ENCODE measurements around the gene DNAJC13. TPM values are rescaled to one million over a fixed set of nuclear protein-coding genes. Genes with fewer than 3 reads are reported as not detected.

The DNAJC13 gene
- total and polyA plus RNA-seq, 9 donors, result 10.3 to 39.9 (median 30.1) TPM

DNA sequence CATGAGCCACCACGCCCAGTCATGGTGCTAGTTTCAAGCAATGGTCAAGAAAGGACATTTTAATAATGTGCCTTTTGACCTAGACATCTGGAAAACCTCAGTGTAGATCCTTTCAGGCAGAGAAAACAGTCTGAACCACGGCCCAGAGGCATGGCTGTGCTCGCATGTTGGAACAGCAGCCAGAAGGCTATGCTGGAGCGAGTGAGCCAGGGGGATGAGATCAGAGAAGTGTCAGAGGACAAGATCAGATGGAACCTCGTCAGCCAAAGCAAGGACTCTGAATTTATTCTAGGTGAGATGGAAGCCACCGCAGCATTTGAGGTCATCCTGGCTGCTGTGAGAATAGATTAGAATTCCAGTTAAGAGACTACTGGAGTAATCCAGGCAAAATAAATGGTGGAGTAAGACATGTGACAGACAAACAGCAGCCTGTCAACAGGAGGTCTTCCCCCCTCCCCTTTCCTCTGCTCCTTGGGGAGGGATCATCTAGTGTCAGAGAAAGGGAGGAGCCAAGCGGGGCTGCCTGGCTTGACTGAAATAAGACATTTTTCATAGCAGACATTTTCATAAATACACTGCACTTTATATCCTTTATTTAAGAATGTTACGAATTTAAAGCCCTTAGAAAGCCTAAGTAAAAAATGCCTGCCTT is 139.3 kb downstream of the DNAJC13 start:
- intact Hi-C loops (cut with DNase I), result no loop called here
- peaks cover 6% of the 10 kb centered on the region for H3K4me1 ChIP-seq (ENCODE audit: insufficient read depth)

DNA sequence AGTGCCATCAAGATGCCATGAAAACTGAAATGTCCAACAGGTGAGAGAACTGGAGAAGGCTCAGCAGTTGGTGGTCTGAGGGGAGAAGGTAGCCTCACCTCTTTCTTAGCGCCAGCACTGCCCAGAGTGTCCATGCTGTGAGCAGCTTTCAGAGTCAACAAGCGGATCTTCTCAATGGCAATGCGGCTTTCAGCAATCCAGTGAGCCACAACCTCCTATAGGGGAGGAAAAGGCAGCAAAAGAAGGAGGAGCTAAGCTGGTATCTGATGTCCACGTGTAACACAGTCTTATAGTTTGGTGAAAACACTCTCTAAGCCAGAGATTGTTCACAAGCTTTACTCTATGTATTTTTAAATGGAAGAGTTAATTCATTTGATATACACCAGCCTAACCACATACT is 143.7 kb downstream of the DNAJC13 start:
- TF ChIP-seq POLR2A (IDR thresholded peaks at IDR 0.05), result no peak
- no peak for DNase-seq
- intact Hi-C loops (cut with DNase I), result no loop called here
- no peak overlapping the region for H3K4me3 ChIP-seq
- no peaks in the 10 kb centered on the region for H3K9me3 ChIP-seq
- no peaks in the 10 kb centered on the region for H3K27me3 ChIP-seq
- H3K36me3 ChIP-seq, result no peaks in the 10 kb centered on the region
- no peak overlapping the region for H3K27ac ChIP-seq
- 82 to 85% (median 84%) methylated on average over 4 of the region's 4 CpGs for WGBS, 3 donors
- no peaks in the 10 kb centered on the region for H3K4me1 ChIP-seq (ENCODE audit: insufficient read depth)

More for the DNA sequence above, 139.3 kb downstream of the DNAJC13 start:
- H3K27me3 ChIP-seq, result no peaks in the 10 kb centered on the region
- 59 to 83% (median 82%) methylated on average over 8 of the region's 8 CpGs for WGBS, 3 donors
- H3K36me3 ChIP-seq, result no peaks in the 10 kb centered on the region
- DNase-seq, result no peak
- no peak overlapping the region for H3K4me3 ChIP-seq
- no peaks in the 10 kb centered on the region for H3K9me3 ChIP-seq
- H3K27ac ChIP-seq, result no peak overlapping the region
- TF ChIP-seq EP300 (IDR thresholded peaks at IDR 0.05) (no peak), POLR2A (IDR thresholded peaks at IDR 0.05) (no peak)
- TF ChIP-seq, protein P1, sequence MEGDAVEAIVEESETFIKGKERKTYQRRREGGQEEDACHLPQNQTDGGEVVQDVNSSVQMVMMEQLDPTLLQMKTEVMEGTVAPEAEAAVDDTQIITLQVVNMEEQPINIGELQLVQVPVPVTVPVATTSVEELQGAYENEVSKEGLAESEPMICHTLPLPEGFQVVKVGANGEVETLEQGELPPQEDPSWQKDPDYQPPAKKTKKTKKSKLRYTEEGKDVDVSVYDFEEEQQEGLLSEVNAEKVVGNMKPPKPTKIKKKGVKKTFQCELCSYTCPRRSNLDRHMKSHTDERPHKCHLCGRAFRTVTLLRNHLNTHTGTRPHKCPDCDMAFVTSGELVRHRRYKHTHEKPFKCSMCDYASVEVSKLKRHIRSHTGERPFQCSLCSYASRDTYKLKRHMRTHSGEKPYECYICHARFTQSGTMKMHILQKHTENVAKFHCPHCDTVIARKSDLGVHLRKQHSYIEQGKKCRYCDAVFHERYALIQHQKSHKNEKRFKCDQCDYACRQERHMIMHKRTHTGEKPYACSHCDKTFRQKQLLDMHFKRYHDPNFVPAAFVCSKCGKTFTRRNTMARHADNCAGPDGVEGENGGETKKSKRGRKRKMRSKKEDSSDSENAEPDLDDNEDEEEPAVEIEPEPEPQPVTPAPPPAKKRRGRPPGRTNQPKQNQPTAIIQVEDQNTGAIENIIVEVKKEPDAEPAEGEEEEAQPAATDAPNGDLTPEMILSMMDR (IDR thresholded peaks at IDR 0.05), result no peak

DNA sequence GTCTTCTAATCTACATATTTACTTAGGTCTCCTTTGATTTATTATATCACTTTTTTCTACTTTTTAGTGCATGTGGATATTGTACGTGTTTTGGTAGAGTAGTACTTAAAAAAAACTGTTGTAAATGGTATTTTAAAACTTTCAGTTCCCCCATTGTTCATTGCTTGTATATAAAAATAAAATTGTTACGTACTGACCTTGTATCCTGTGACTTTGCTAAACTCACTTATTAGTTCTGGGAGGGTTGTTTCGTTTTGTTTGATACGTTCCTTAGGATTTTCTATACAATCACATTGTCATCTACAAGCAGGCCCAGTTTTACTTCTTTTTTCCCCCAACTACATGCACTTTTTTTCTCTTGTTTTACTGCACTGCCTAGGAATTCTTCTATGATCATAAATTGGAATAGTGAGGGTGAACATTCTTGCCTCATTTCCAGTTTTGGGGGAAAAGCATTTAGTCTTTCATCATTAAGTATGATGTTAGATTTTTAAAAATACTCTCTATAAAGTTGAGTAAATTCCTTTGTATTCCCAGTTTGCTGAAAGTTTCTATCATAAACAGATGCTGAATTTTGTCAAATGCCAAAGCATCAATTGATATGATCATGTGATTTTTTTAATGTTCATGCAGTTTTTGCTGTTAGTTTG is 146.2 kb downstream of the DNAJC13 start:
- no peak for DNase-seq
- H3K27ac ChIP-seq, result no peak overlapping the region
- no peaks in the 10 kb centered on the region for H3K4me1 ChIP-seq (ENCODE audit: insufficient read depth)

DNA sequence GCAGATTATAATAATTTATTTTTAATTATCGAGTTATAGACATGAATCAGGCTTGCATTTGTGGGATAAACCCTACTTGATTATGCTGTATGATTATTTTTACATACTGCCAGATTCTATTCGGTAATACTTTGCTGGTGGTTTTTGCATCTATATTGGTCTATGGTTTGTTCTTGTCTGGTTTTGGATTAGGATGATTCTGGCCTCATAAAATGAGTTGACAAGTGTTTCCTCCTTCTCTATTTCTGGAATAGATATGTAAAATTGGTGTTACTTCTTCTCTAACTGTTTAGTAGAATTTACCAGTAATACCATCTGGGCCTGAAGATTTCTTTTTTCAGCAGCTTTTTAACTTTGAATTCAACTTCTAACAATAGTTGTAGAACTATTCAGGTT is 146.8 kb downstream of the DNAJC13 start:
- intact Hi-C loops (cut with DNase I), result no loop called here
- no peak overlapping the region for H3K4me3 ChIP-seq

More for the DNA sequence above, 146.2 kb downstream of the DNAJC13 start:
- Histone ChIP-seq H3K9me3 (no peaks in the 10 kb centered on the region), H3K36me3 (no peaks in the 10 kb centered on the region), H3K4me3 (no peak overlapping the region), H3K27me3 (no peaks in the 10 kb centered on the region)
- intact Hi-C loops (cut with DNase I), result no loop called here
- 82 to 94% (median 92%) methylated on average over 4 of the region's 4 CpGs for WGBS, 3 donors
- TF ChIP-seq, protein P1 (IDR thresholded peaks at IDR 0.05), result no peak
- TF ChIP-seq POLR2A (IDR thresholded peaks at IDR 0.05) (no peak), EP300 (IDR thresholded peaks at IDR 0.05) (no peak)

More for the DNA sequence above, 146.8 kb downstream of the DNAJC13 start:
- 81 to 98% (median 97%) methylated on average over 2 of the region's 2 CpGs for WGBS, 3 donors
- TF ChIP-seq EP300 (IDR thresholded peaks at IDR 0.05) (no peak), POLR2A (IDR thresholded peaks at IDR 0.05) (no peak)
- TF ChIP-seq, protein P1 (IDR thresholded peaks at IDR 0.05), result no peak
- no peak for DNase-seq
- no peaks in the 10 kb centered on the region for H3K36me3 ChIP-seq
- H3K27me3 ChIP-seq, result no peaks in the 10 kb centered on the region
- no peaks in the 10 kb centered on the region for H3K4me1 ChIP-seq (ENCODE audit: insufficient read depth)
- H3K9me3 ChIP-seq, result no peaks in the 10 kb centered on the region
- no peak overlapping the region for H3K27ac ChIP-seq
